RCC 7860 (cell line): ENCODE results near the gene PDXP.

Experiments
- DNase-seq: peaks from one replicate; pipeline ENCODE4 v3.0.0-alpha.2; 2015; ENCODE audit warnings: low spot score
- FAIRE-seq: peaks from 2 replicates; lab custom pipeline; 2012; peaks lifted over from hg19 to GRCh38; lab: Jason Lieb, UNC

PDXP gene

DNA sequence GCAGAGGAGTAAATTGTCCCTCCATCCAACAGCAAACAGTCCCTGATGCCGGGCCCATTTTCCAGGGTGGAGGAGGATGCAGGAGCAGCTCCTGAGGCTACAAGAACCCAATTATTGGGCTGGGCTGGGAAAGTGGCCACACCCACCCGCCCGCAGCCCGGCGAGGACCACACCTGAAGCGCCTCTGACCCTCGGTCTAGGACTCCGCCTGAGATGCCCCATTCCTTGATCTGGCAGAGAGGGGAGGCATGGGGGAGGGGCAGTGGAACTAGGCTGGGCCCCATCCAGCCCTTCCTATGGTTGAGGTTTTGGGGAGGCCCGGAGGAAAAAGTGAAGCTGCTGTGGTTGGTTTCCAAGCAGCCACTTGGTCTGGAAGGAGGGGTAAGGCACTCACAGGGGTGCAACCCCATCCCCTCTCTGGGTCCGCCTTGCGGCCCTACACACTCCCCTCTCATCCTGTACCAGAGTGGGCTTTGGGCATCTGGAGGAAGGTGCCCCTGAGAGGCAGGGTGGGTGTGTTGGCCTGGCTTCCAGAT, 14.5 kb downstream of the PDXP start:
- DNase-seq (no peak), FAIRE-seq (no peak)

GRCh38 chr22:37674248-37674647, 15.7 kb downstream of the PDXP start:
- no peak for DNase-seq
- no peak for FAIRE-seq

DNA sequence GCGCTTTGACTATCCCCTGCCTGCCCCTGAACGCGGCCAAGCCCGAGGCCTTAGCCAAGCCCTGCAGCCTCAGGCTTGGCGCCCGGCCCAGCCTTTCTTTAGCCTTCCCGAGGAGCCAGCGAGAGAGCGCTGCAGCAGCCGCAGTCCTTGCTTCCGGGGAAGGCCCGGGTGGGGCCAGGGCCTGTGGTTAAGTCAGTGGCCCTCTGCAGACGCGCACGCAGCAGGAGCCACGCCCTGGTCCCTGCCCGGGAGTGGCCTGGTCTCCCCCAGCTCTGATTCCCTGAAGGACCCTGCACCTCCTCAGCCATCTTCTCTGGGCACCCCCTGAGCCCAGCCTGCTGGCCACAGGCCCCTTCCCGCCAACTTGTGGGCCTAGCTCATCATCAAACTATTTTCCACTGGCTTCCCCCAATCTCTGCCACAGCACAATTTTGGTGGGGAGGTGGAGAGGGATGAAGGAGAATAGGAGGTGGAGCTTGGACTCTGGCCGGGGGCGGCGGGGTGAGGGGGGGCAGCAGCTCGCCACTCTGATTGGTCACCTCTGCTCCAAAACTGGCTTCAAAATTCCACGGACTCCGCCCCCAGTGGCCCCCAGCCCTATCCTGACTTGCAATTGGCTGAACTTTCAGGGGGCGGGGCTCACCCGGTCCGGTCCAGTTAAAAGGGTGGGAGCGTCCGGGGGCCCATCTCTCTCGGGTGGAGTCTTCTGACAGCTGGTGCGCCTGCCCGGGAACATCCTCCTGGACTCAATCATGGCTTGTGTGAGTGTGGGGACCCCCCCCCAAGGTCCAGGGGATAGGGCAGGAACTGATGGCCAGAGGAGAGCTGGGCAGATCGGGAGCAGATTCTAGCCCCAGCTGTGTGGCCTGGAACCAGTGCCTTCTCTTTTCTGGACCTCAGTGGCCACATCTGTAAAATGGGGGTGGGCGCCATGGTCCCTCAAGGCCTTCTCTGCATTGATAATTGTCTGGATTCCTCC, 16.7 kb downstream of the PDXP start, which contains the start of gene LGALS1:
Gene LGALS1, plus strand, starts transcription at position 686 of the 979 bp plus-strand sequence. Its CDS starts 67 bp downstream, at position 753.
- DNase-seq (peak; percentile 90), FAIRE-seq (peak; percentile 88)

DNA sequence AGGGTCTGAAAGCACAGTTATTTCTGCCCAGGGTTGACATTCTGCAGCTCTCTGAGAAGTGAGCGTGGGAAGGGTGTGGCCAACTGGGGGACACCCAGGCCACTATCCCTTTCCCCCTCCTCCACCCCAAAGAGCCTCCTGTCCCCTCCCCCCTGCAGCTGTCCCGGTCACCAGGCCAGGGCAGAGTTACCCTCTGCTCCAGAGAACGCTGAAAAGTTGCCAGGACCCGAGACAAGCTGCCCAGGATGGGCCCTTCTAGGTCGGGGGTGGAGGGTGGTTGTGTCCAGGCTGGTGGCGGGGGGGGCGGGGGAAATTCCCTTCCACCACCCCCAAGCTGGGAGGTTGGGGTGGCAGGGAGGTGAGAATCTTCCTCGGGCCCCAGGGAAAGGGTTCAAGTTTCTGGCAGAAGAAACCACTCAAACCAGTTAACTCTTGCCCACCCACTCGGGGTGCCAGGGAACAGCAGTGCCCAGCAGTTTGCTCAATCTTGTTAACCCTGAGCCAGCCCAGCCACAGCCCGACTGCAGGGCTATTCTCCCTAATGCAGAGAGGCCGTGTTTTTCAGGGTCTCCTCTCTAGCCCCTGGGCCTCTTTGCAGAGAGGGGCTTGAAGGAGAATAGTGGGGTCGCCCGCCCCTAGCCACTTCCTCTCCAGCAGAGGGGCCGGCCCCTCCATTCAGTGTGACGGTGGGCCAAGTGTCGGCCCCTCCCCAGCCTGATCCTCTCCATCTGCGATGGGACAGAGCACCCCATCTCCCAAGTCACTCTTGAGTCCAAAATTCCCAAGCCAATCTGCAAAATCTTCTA, 17.6 kb downstream of the PDXP start:
- DNase-seq (no peak), FAIRE-seq (no peak)

- peak; percentile 91 for DNase-seq
- FAIRE-seq = peak; percentile 46
Measured at GRCh38 chr22:37676736-37677492, 18.4 kb downstream of the PDXP start.

- DNase-seq = no peak
- no peak for FAIRE-seq
Measured at GRCh38 chr22:37677493-37677974, 19.0 kb downstream of the PDXP start.

GRCh38 chr22:37678372-37678771, 19.8 kb downstream of the PDXP start:
- DNase-seq (no peak), FAIRE-seq (no peak)

DNA sequence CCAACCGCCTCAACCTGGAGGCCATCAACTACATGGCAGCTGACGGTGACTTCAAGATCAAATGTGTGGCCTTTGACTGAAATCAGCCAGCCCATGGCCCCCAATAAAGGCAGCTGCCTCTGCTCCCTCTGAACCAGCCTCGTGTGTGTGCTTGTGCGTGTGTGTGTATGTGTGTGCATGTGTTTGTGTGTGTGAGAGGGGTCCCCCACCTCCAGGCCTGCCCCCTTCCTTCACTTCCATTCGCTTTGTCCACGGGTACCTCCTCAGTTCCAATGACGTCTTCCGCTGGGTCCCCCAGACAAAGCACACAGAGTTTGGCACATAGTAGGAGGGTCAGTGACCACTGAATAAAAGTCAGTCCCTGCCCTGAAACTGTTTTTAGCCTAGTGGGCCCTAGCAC, 21.1 kb downstream of the PDXP start:
- FAIRE-seq = no peak
- DNase-seq = no peak

DNA sequence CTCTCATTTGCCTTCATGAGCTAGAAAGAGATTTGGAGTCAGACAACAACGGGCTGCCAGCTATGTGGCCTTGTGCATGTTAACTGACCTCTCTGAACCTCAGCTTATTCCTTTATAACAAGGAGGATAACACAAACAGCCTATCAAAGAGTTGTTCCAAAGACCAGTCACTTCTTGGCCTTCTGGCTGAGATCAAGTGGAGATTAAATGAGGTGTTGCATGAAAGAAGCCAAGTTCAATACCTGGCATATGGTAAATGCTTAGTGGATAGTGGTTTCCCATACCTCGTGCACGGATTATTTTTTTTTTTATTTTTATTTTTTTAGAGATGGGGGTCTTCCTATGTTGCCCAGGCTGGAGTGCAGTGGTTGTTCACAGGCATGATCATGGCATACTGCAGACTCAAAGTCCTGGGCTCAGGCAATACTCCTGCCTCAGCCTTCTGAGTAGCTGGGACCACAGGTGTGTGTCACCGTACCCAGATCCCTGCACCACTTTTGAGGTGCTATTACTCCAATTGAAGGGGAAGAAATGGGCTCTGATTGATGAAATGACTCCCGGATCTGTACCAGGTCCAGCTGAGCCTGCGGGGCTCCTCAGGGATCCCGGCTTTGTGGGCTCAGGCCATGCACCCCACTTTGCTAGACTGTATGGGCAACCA, 21.8 kb downstream of the PDXP start:
- DNase-seq = peak; percentile 16

GRCh38 chr22:37681001-37681424, 22.5 kb downstream of the PDXP start:
- DNase-seq (peak; percentile 38), FAIRE-seq (no peak)

More for the DNA sequence above, 21.8 kb downstream of the PDXP start:
- FAIRE-seq = no peak

DNA sequence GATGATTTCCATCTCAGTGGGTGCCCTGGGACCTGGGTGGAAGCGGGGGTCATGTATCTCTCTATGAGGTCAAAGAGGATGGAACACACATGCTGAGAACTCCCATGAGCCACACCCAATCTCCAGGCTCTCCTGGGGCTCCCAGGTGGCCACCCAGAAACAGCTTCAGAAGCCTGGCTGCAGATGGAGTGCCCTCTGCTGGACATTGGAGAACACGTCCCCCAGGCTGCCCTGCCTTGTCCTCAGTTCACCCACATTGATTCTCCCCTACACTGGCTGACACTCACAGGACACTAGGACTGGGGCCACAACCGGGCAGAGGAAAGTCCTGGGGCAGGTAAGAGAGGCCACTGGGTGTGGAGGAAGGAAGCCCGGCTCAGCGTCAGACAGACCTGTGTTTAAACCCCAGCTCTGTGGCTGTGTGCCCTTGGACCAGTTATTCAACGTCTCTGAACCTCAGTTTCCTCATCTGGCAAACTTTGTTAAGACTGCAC, 23.1 kb downstream of the PDXP start:
- FAIRE-seq (no peak), DNase-seq (peak; percentile 63)

- DNase-seq (no peak), FAIRE-seq (no peak)
Measured at GRCh38 chr22:37684803-37685615, 26.5 kb downstream of the PDXP start.

GRCh38 chr22:37686002-37686982, 27.8 kb downstream of the PDXP start, which contains the start of gene NOL12:
Gene NOL12, plus strand, starts transcription at chr22:37686343. Its CDS starts 50 bp downstream, at chr22:37686393.
- DNase-seq = peak; percentile 68
- no peak for FAIRE-seq

DNA sequence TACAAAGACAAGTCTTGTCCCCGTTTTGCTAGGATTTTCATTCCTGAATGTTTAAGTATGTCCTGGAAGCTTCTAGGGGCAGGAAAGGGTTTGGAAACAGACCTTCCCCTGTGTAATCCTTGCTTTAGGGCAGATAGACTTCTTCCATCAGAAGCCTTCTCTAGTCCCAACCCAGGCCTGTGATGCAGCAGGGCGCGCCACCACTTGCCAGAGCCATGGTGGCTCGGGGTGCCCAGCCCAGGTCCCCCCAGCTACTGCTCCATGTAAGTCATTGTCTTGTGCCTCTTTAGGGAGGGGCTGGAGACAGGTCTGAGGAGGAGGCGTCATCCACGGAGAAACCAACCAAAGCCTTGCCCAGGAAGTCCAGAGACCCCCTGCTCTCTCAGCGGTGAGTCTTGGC, 31.9 kb downstream of the PDXP start:
- FAIRE-seq (no peak), DNase-seq (no peak)

GRCh38 chr22:37690901-37691504, 32.5 kb downstream of the PDXP start:
- FAIRE-seq (no peak), DNase-seq (no peak)

DNA sequence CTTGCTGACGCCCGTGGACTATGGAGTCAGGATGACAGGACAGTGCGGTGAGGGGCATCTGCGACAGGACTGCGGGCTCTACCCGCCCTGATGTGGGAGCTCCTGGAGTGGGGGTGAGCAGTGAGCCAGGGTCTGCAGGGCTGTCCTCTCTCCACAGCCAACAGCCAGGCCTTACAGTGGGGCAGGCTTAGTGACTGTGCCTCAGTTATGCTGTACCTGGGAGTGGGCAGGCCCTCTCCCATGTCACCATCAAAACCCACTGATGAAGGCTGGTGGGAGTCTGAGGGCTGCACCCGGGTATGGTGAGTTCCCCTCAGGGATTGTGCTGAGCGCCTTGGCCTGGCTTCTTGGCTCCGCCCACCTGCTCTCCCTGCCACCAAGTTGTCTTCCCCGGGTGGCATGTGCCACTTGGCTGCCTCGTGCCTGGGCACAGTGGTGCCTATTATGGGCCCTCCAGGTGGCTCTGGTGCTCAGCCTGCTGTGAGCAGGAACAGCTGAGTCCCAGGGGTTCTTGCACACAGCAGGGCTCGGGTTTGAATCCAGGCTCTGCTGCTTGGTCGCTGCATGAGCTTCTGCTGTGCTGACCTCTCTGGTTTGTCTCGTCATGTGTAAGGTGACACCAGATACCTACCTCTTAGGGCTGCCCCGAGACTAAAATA, 34.2 kb downstream of the PDXP start:
- DNase-seq (no peak), FAIRE-seq (no peak)
